SU-DHL-6 (cell line): ENCODE results near the gene RBM20.

ENCODE experiments used
- EZH2phosphoT487 ChIP-seq: fragments of 200-600 bp; sonication (generic), shearing (Covaris generic); conservative IDR thresholded peaks from 2 replicates; pipeline ENCODE4 v1.6.1; 2018; ENCODE audit warnings: mild to moderate bottlenecking, antibody characterized with exemption, low read length, moderate library complexity, mixed read lengths
- TF ChIP-seq, protein P1 (sequence below): fragments of 200-600 bp; sonication (generic); IDR thresholded peaks from one replicate; pipeline ENCODE4 v1.5.1; 2017; ENCODE audit warnings: antibody characterized with exemption, mild to moderate bottlenecking, low read length, moderate library complexity; ENCODE audit not compliant: insufficient read depth, poor library complexity, severe bottlenecking

- TF ChIP-seq, protein P1, sequence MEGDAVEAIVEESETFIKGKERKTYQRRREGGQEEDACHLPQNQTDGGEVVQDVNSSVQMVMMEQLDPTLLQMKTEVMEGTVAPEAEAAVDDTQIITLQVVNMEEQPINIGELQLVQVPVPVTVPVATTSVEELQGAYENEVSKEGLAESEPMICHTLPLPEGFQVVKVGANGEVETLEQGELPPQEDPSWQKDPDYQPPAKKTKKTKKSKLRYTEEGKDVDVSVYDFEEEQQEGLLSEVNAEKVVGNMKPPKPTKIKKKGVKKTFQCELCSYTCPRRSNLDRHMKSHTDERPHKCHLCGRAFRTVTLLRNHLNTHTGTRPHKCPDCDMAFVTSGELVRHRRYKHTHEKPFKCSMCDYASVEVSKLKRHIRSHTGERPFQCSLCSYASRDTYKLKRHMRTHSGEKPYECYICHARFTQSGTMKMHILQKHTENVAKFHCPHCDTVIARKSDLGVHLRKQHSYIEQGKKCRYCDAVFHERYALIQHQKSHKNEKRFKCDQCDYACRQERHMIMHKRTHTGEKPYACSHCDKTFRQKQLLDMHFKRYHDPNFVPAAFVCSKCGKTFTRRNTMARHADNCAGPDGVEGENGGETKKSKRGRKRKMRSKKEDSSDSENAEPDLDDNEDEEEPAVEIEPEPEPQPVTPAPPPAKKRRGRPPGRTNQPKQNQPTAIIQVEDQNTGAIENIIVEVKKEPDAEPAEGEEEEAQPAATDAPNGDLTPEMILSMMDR = no peak
- no peak for TF ChIP-seq EZH2phosphoT487
Observed at GRCh38 chr10:110851020-110851612, 207.0 kb downstream of the RBM20 start.
